SU-DHL-6 (cell line): Measurements from ENCODE around the gene FUT8.

ENCODE experiments used
- H2AFZ ChIP-seq: fragments of 200-600 bp; sonication (generic); 2 replicates; pipeline ENCODE4 v1.6.1; 2014; ENCODE audit warnings: low read depth, mild to moderate bottlenecking, moderate library complexity, mixed read lengths, antibody characterized with exemption, low read length; ENCODE audit not compliant: severe bottlenecking
- H3F3A ChIP-seq: fragments of 200-600 bp; shearing (Covaris generic); 2 replicates; pipeline ENCODE4 v1.6.0; 2016; ENCODE audit warnings: antibody characterized with exemption, mild to moderate bottlenecking; ENCODE audit not compliant: insufficient read depth
- H3K27ac ChIP-seq: fragments of 200-600 bp; sonication (generic); 2 replicates; pipeline ENCODE4 v1.5.1; 2016; ENCODE audit warnings: low read depth, mild to moderate bottlenecking, low read length, moderate library complexity, mixed read lengths
- H3K27me3 ChIP-seq: fragments of 200-600 bp; sonication (generic), shearing (Covaris generic); 2 replicates; pipeline ENCODE4 v1.6.0; 2014; ENCODE audit warnings: mild to moderate bottlenecking, low read length
- H3K36me3 ChIP-seq: fragments of 200-600 bp; sonication (generic); 2 replicates; pipeline ENCODE4 v1.6.1; 2014; ENCODE audit warnings: mild to moderate bottlenecking, low read length, mixed read lengths
- H3K4me2 ChIP-seq: fragments of 300-600, 200-600 bp; shearing (Covaris generic), sonication (generic); 2 replicates; pipeline ENCODE4 v1.6.0; 2014; ENCODE audit warnings: low read length, low read depth, mild to moderate bottlenecking; ENCODE audit not compliant: poor library complexity, severe bottlenecking
- H3K4me3 ChIP-seq: fragments of 200-600 bp; sonication (generic); 2 replicates; pipeline ENCODE4 v1.5.1; 2014; ENCODE audit warnings: antibody characterized with exemption, low read length, mild to moderate bottlenecking, mixed read lengths; ENCODE audit not compliant: insufficient read depth, poor library complexity, severe bottlenecking
- H3K79me2 ChIP-seq: fragments of 200-600 bp; sonication (generic); 2 replicates; pipeline ENCODE4 v1.6.1; 2014; ENCODE audit warnings: mild to moderate bottlenecking, low read length, moderate library complexity; ENCODE audit not compliant: insufficient read depth
- H3K9ac ChIP-seq: fragments of 200-600 bp; sonication (generic); 2 replicates; pipeline ENCODE4 v1.7.0; 2014; ENCODE audit warnings: mild to moderate bottlenecking, low read length
- H3K9me2 ChIP-seq: fragments of 200-600 bp; sonication (generic); replicated peaks from 2 replicates; pipeline ENCODE4 v1.6.1; 2014; ENCODE audit warnings: low read length; ENCODE audit not compliant: insufficient read depth
- H3K9me3 ChIP-seq: fragments of 200-600 bp; sonication (generic); 2 replicates; pipeline ENCODE4 v1.6.1; 2014; ENCODE audit warnings: low read length, mixed read lengths; ENCODE audit not compliant: insufficient read depth
- H4K20me1 ChIP-seq: fragments of 200-600 bp; sonication (generic); 2 replicates; pipeline ENCODE4 v1.6.1; 2014; ENCODE audit warnings: low read depth, mild to moderate bottlenecking, antibody characterized with exemption, low read length, moderate library complexity, mixed read lengths
- CTCF ChIP-seq: fragments of 200-600 bp; sonication (generic); IDR thresholded peaks from one replicate; pipeline ENCODE4 v1.5.1; 2017; ENCODE audit warnings: antibody characterized with exemption, mild to moderate bottlenecking, low read length, moderate library complexity; ENCODE audit not compliant: insufficient read depth, poor library complexity, severe bottlenecking
- EZH2phosphoT487 ChIP-seq: fragments of 200-600 bp; sonication (generic), shearing (Covaris generic); conservative IDR thresholded peaks from 2 replicates; pipeline ENCODE4 v1.6.1; 2018; ENCODE audit warnings: mild to moderate bottlenecking, antibody characterized with exemption, low read length, moderate library complexity, mixed read lengths

FUT8 gene

DNA sequence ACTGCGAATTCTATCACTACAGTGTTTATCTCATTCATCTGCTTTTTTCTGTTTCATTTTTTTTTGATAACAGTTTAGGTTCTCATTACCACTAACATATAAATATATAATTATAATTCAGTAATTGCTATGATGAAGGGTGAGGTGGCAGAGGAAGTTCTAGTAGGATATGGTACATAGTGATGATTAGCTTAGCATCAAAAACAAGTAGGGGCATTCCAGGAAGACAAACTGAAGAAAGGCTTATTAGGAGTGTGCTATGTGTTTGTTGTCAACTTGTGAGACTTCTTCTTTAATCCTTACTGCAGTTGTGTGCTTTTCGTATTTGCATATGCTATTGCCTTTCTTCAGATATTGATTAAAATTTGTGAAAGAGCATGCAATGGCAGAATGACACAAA, 20.6 kb downstream of the FUT8 start:
- Histone ChIP-seq H3F3A (0 out of 2 replicates have a peak, but pooled peaks cover 4% of the 10 kb centered on the region), H2AFZ (no peak overlapping the region), H3K4me2 (no peak overlapping the region), H3K36me3 (peaks cover 21% of the 10 kb centered on the region), H3K9me2 (no peaks in the 10 kb centered on the region), H4K20me1 (peaks cover 3% of the 10 kb centered on the region; the same call in 1 of the 2 replicates), H3K79me2 (peaks cover 94% of the 10 kb centered on the region), H3K4me3 (no peak overlapping the region), H3K27me3 (no peaks in the 10 kb centered on the region), H3K9me3 (no peaks in the 10 kb centered on the region), H3K9ac (no peak overlapping the region), H3K27ac (no peak overlapping the region)
- TF ChIP-seq CTCF (no peak), EZH2phosphoT487 (no peak)

- Histone ChIP-seq H3K36me3 (peaks cover 21% of the 10 kb centered on the region), H3K4me3 (no peak overlapping the region), H3K9ac (no peak overlapping the region), H3K27ac (no peak overlapping the region), H4K20me1 (peaks cover 3% of the 10 kb centered on the region; the same call in 1 of the 2 replicates), H3K79me2 (peaks cover 94% of the 10 kb centered on the region), H3K9me3 (no peaks in the 10 kb centered on the region), H3F3A (0 out of 2 replicates have a peak, but pooled peaks cover 4% of the 10 kb centered on the region), H3K9me2 (no peaks in the 10 kb centered on the region), H2AFZ (no peak overlapping the region), H3K27me3 (no peaks in the 10 kb centered on the region), H3K4me2 (no peak overlapping the region)
- TF ChIP-seq EZH2phosphoT487: no peak
- TF ChIP-seq CTCF: no peak
Observed at GRCh38 chr14:65433646-65434045, 21.1 kb downstream of the FUT8 start.

DNA sequence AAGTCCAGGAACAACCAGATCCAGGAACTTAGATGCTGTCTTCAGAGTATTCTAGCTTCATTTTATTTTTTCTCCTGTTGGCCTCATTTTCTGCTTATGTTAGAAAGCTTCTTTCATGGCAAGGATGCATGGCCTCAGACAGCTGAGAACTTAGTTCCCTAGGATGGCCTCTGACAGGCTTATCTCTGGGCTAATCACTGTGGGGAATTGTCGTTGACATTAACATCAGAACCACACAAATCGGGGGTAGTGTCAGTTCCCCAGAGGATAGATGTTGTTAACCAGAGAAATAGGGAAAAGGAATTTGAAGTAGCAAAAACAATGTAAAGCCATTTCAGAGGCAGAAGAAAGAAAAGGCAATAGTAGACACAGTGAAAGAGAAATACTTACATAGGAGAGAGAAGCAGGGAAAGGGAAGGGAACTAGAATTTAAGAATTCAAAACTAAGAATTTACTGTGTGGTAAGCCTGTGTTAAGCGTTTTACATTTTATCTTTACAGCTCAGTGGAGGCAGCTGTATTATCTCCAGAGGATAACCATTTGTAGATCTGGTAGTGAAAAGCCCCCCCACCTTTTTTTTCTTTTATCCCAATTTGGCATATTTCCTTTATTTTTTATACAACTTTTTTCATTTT, 21.8 kb downstream of the FUT8 start:
- TF ChIP-seq EZH2phosphoT487: no peak
- TF ChIP-seq CTCF: no peak
- H3K79me2 ChIP-seq: peaks cover 94% of the 10 kb centered on the region
- H3K4me3 ChIP-seq: no peak overlapping the region
- H2AFZ ChIP-seq: no peak overlapping the region
- no peaks in the 10 kb centered on the region for H3K27me3 ChIP-seq
- peaks cover 21% of the 10 kb centered on the region for H3K36me3 ChIP-seq
- H3K4me2 ChIP-seq: no peak overlapping the region
- no peaks in the 10 kb centered on the region for H3K9me3 ChIP-seq
- H4K20me1 ChIP-seq: peaks cover 3% of the 10 kb centered on the region; the same call in 1 of the 2 replicates
- no peak overlapping the region for H3K27ac ChIP-seq
- 0 out of 2 replicates have a peak, but pooled peaks cover 4% of the 10 kb centered on the region for H3F3A ChIP-seq
- H3K9me2 ChIP-seq: no peaks in the 10 kb centered on the region
- no peak overlapping the region for H3K9ac ChIP-seq
